Stimulated activated CD4-positive, alpha-beta T cell treated with anti-CD3 and anti-CD28 coated beads, Interleukin-4, amount 100 ng/mL, for 4 hours (primary cell): ENCODE data around the gene UPB1.

Experiments used
- DNase-seq, 2 experiments: peaks; one replicate each; pipeline ENCODE4 v3.0.0-alpha.2; 2020

The UPB1 gene

GRCh38 chr22:24494528-24495364 lies at the start of gene UPB1:
Gene UPB1 (plus strand): TSS chr22:24495332. CDS start chr22:24495404, 72 bp downstream.
- DNase-seq: no peak

- peak in 1 of 2 experiments; percentile 59 for DNase-seq
These were observed 49.5 kb upstream of the UPB1 start for GRCh38 chr22:24445481-24446259.

- DNase-seq: no peak
These were observed 48.9 kb upstream of the UPB1 start for GRCh38 chr22:24446260-24446611.

- DNase-seq: no peak
These were observed 44.5 kb upstream of the UPB1 start for GRCh38 chr22:24450610-24451009.

- no peak for DNase-seq
These were observed 44.0 kb upstream of the UPB1 start for GRCh38 chr22:24451162-24451561.

- DNase-seq: no peak
These were observed 41.3 kb upstream of the UPB1 start for GRCh38 chr22:24453853-24454252.

GRCh38 chr22:24455039-24455438 lies 40.1 kb upstream of the UPB1 start:
- DNase-seq: no peak

GRCh38 chr22:24455751-24456426 lies 39.2 kb upstream of the UPB1 start:
- no peak for DNase-seq

GRCh38 chr22:24457894-24458420 lies 37.2 kb upstream of the UPB1 start:
- no peak for DNase-seq

GRCh38 chr22:24459911-24460310 lies 35.2 kb upstream of the UPB1 start:
- DNase-seq: no peak

GRCh38 chr22:24460418-24461089 lies 34.6 kb upstream of the UPB1 start:
- no peak for DNase-seq

- no peak for DNase-seq
These were observed 31.9 kb upstream of the UPB1 start for GRCh38 chr22:24463071-24463760.

- no peak for DNase-seq
These were observed 29.6 kb upstream of the UPB1 start for GRCh38 chr22:24465566-24465965.

GRCh38 chr22:24465975-24466374 lies 29.2 kb upstream of the UPB1 start:
- no peak for DNase-seq

GRCh38 chr22:24466716-24467328 lies 28.3 kb upstream of the UPB1 start:
- no peak for DNase-seq

- no peak for DNase-seq
These were observed 27.8 kb upstream of the UPB1 start for GRCh38 chr22:24467340-24467739.

GRCh38 chr22:24471570-24471969 lies 23.6 kb upstream of the UPB1 start:
- no peak for DNase-seq

- no peak for DNase-seq
These were observed 21.8 kb upstream of the UPB1 start for GRCh38 chr22:24473284-24473683.

GRCh38 chr22:24474221-24474620 lies 20.9 kb upstream of the UPB1 start:
- no peak for DNase-seq

GRCh38 chr22:24474649-24475255 lies 20.4 kb upstream of the UPB1 start:
- DNase-seq: no peak

GRCh38 chr22:24481641-24482040 lies 13.5 kb upstream of the UPB1 start:
- no peak for DNase-seq
